AG04450 (cell line): Measurements from ENCODE around the gene KRTAP10-4. TPM values are rescaled to one million over a fixed set of nuclear protein-coding genes. Genes with fewer than 3 reads are reported as not detected.

Experiments
- CTCF ChIA-PET: fragments of 300-600, 350-600 bp; formaldehyde crosslinking; extraction: SDS; loops from one replicate; lab custom pipeline; 2022; ENCODE audit warnings: antibody characterized with exemption, inconsistent platforms; lab: Charles Lee
- POLR2A ChIA-PET: fragments of 350-600 bp; formaldehyde crosslinking; extraction: SDS; loops from one replicate; lab custom pipeline; 2021; ENCODE audit warnings: antibody characterized with exemption, inconsistent platforms; lab: Yijun Ruan, JAX
- DNase-seq: peaks from one replicate; pipeline ENCODE4 v3.0.0-alpha.2; 2011; ENCODE audit warnings: low read depth, low spot score
- H3K27ac ChIP-seq: one replicate; pipeline ENCODE4 v1.5.1; 2012; ENCODE audit warnings: low read depth, low read length, control low read depth
- H3K27me3 ChIP-seq: one replicate; pipeline ENCODE4 v1.6.0; 2012; ENCODE audit warnings: low read length; ENCODE audit not compliant: control insufficient read depth, insufficient read depth
- H3K4me3 ChIP-seq: 2 replicates; pipeline ENCODE4 v1.5.1; 2011; ENCODE audit warnings: mild to moderate bottlenecking, low read depth, low read length, control low read depth
- H3K9me3 ChIP-seq: 2 replicates; pipeline ENCODE4 v1.5.1; 2012; ENCODE audit warnings: low read length; ENCODE audit not compliant: control insufficient read depth, insufficient read depth
- CTCF ChIP-seq: IDR thresholded peaks from 2 replicates; pipeline ENCODE4 v1.5.1; 2011; ENCODE audit warnings: low read depth, low read length, control low read depth, inconsistent platforms
- polyA plus RNA-seq: library from polyadenylated mRNA; depleted of rRNA; stranded (reverse); fragments of >200 nt; gene quantifications from 2 replicates; pipeline ENCODE4 v1.2.3, GENCODE V29; 2011

KRTAP10-4 gene
- polyA plus RNA-seq, 1 experiment, result not detected

DNA sequence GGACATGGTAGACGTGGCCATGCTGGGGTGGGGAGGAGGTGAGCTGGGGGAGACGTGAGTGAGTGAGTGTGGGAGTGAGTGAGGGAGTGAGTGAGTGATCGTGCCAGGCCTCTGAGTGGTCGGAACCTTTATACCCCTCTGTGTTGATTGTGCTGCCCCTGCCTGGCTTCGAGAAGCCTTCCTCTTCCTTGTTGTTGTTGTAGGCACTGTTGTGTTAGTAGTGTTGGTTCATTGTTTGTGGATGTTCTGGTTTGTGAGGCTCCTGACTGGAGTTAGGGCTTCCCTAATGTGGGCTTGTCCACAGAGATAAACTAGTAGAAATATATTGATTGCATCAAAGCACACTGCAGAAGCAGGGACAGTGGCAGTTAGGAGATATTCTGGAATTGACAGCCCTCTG lies 14.8 kb upstream of the KRTAP10-4 start, which contains the start of gene KRTAP10-3:
Gene KRTAP10-3 (minus strand): TSS at position 101 of the 400 bp plus-strand sequence. CDS start 80 bp downstream, at position 21.
- TF ChIP-seq CTCF, result no peak
- no peak for DNase-seq
- Histone ChIP-seq H3K9me3 (no peaks in the 10 kb centered on the region), H3K27me3 (peaks cover 5% of the 10 kb centered on the region), H3K27ac (no peak within 1 kb of the TSS), H3K4me3 (no peak within 1 kb of the TSS)
- ChIA-PET POLR2A (no interaction called here), CTCF (no interaction called here)

GRCh38 chr21:44564099-44564498 lies 9.4 kb upstream of the KRTAP10-4 start:
- Histone ChIP-seq H3K9me3 (peaks cover 9% of the 10 kb centered on the region; the same call in 1 of the 2 replicates), H3K27ac (no peak overlapping the region), H3K4me3 (no peak overlapping the region), H3K27me3 (no peaks in the 10 kb centered on the region)
- ChIA-PET CTCF (no interaction called here), POLR2A (no interaction called here)
- no peak for TF ChIP-seq CTCF
- DNase-seq, result no peak

DNA sequence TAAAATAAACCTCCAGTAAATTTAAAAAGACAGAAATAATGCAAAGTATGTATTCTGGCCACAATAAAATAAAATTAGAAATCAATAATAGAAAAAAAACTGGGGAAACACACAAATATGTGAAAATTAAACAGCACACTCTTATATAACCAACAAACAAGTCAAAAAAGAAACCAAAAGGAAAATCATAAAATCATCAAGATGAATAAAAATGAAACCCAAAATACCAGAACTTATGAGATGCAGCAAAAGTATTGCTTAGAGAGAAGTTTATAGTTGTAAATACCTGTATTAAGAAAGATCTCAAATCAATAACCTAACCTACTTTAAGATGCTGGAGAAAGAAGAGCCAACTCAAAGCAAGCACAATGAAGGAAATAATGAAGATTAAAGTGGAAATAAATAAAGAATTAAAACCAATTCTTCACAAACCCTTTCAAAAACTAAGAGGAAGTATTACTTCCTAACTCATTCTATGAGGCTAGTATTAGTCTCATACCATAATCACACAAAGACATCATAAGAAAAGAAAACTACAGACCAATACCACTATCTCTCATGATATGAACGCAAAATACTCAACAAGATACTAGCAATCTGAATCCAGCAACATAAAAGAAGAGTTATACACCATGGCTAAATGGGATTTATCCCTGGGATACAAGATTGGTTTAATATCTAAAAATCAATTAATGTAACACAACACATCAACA lies 8.5 kb upstream of the KRTAP10-4 start:
- POLR2A ChIA-PET, result no interaction called here
- TF ChIP-seq CTCF, result no peak
- no peak for DNase-seq
- Histone ChIP-seq H3K27ac (no peak overlapping the region), H3K27me3 (no peaks in the 10 kb centered on the region), H3K9me3 (peaks cover 12% of the 10 kb centered on the region; the same call in 1 of the 2 replicates), H3K4me3 (no peak overlapping the region)
- CTCF ChIA-PET, result no interaction called here

- POLR2A ChIA-PET, result no interaction called here
- DNase-seq, result no peak
Observed at GRCh38 chr21:44566403-44566802, 7.1 kb upstream of the KRTAP10-4 start.

More at GRCh38 chr21:44566403-44566802, 7.1 kb upstream of the KRTAP10-4 start:
- Histone ChIP-seq H3K9me3 (peaks cover 12% of the 10 kb centered on the region), H3K27me3 (no peaks in the 10 kb centered on the region), H3K4me3 (no peak overlapping the region), H3K27ac (no peak overlapping the region)
- no peak for TF ChIP-seq CTCF
- CTCF ChIA-PET, result no interaction called here
